ENCODE measurements around the gene PRMT9. TPM values are rescaled to one million over a fixed set of nuclear protein-coding genes. Genes with fewer than 3 reads are reported as not detected.

The PRMT9 gene
- total and polyA plus RNA-seq, 9 of the 15 experiments (the other 6 are each of a cell fraction or from before 2014, with no cell fraction given): 3.5 to 15.6 (median 7.2) TPM

GRCh38 chr4:147620315-147620714, 63.6 kb downstream of the PRMT9 start:
- Histone ChIP-seq H3K9me3 (replicated peaks; ENCODE audit: control insufficient read depth, insufficient read depth, low read depth, low read length) (no peaks in the 10 kb centered on the region), H3K79me2 (ENCODE audit: control insufficient read depth, insufficient read depth, low read length) (peaks cover 43% of the 10 kb centered on the region), H3K27me3 (ENCODE audit: control insufficient read depth in 2 of 2, insufficient read depth in 2 of 2, low read length in 2 of 2) (no peaks in the 10 kb centered on the region), H3K4me1 (replicated peaks in 1 of 2; ENCODE audit: control insufficient read depth in 2 of 2, insufficient read depth in 2 of 2, low read length in 2 of 2) (peaks cover 0 to 14% of the 10 kb centered on the region in 2 experiments; a peak in 2 of 5 replicates), H4K20me1 (replicated peaks; ENCODE audit: control insufficient read depth, insufficient read depth, low read length) (0 out of 2 replicates have a peak, but pooled peaks cover 6% of the 10 kb centered on the region), H3K4me2 (ENCODE audit: insufficient read depth, low read length) (peak overlapping the region; percentile 57), H3K4me3 (0 out of 2 replicates have a peak overlapping the region, but pooled peaks have one; percentile 6), H3K27ac (ENCODE audit: extremely low read depth, low read depth, low read length) (no peak overlapping the region), H3K36me3 (ENCODE audit: control insufficient read depth, insufficient read depth, low read length) (peaks cover 43% of the 10 kb centered on the region; the same call in 2 of the 3 replicates), H3K9me1 (ENCODE audit: control insufficient read depth, insufficient read depth, low read length) (no peaks in the 10 kb centered on the region), H2AFZ (ENCODE audit: low read depth, low read length) (no peak overlapping the region), H3K9ac (ENCODE audit: insufficient read depth in 1 of 2, low read depth in 2 of 2, low read length in 2 of 2) (no peak overlapping the region)
- in situ Hi-C loops (cut with MboI): no loop called here
- ATAC-seq (no peak), FAIRE-seq (no peak), DNase-seq (ENCODE audit: extremely low read depth in 1 of 4, low spot score in 3 of 4) (no peak)
- WGBS (ENCODE audit: insufficient coverage, low coverage, missing lambda C conversion rate): 47% methylated on average over 2 of the region's 2 CpGs
- no TSS peak for BruUV-seq (replicated peaks)
- intact Hi-C loops (cut with micrococcal nuclease): no loop called here
- ChIA-PET CTCF (ENCODE audit: low intra/inter-chr PET ratio) (no interaction called here), POLR2A (no interaction called here)
- TF ChIP-seq MCM5 (IDR thresholded peaks at IDR 0.05; ENCODE audit: low read depth) (no peak), TAF1 (IDR thresholded peaks at IDR 0.05; ENCODE audit: control insufficient read depth, extremely low read depth, insufficient read depth, low read length, severe bottlenecking) (no peak), GATAD2A (IDR thresholded peaks at IDR 0.05) (no peak)
- TF ChIP-seq, protein P1, sequence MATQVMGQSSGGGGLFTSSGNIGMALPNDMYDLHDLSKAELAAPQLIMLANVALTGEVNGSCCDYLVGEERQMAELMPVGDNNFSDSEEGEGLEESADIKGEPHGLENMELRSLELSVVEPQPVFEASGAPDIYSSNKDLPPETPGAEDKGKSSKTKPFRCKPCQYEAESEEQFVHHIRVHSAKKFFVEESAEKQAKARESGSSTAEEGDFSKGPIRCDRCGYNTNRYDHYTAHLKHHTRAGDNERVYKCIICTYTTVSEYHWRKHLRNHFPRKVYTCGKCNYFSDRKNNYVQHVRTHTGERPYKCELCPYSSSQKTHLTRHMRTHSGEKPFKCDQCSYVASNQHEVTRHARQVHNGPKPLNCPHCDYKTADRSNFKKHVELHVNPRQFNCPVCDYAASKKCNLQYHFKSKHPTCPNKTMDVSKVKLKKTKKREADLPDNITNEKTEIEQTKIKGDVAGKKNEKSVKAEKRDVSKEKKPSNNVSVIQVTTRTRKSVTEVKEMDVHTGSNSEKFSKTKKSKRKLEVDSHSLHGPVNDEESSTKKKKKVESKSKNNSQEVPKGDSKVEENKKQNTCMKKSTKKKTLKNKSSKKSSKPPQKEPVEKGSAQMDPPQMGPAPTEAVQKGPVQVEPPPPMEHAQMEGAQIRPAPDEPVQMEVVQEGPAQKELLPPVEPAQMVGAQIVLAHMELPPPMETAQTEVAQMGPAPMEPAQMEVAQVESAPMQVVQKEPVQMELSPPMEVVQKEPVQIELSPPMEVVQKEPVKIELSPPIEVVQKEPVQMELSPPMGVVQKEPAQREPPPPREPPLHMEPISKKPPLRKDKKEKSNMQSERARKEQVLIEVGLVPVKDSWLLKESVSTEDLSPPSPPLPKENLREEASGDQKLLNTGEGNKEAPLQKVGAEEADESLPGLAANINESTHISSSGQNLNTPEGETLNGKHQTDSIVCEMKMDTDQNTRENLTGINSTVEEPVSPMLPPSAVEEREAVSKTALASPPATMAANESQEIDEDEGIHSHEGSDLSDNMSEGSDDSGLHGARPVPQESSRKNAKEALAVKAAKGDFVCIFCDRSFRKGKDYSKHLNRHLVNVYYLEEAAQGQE (IDR thresholded peaks at IDR 0.05; ENCODE audit: borderline replicate concordance): no peak
- TF ChIP-seq, protein P1 (CRISPR knock-in tag; IDR thresholded peaks at IDR 0.05; ENCODE audit: low read depth): no peak
- TF ChIP-seq, protein P2, sequence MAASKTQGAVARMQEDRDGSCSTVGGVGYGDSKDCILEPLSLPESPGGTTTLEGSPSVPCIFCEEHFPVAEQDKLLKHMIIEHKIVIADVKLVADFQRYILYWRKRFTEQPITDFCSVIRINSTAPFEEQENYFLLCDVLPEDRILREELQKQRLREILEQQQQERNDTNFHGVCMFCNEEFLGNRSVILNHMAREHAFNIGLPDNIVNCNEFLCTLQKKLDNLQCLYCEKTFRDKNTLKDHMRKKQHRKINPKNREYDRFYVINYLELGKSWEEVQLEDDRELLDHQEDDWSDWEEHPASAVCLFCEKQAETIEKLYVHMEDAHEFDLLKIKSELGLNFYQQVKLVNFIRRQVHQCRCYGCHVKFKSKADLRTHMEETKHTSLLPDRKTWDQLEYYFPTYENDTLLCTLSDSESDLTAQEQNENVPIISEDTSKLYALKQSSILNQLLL (CRISPR knock-in tag; IDR thresholded peaks at IDR 0.05; ENCODE audit: borderline replicate concordance): no peak
- TF ChIP-seq, protein P3, sequence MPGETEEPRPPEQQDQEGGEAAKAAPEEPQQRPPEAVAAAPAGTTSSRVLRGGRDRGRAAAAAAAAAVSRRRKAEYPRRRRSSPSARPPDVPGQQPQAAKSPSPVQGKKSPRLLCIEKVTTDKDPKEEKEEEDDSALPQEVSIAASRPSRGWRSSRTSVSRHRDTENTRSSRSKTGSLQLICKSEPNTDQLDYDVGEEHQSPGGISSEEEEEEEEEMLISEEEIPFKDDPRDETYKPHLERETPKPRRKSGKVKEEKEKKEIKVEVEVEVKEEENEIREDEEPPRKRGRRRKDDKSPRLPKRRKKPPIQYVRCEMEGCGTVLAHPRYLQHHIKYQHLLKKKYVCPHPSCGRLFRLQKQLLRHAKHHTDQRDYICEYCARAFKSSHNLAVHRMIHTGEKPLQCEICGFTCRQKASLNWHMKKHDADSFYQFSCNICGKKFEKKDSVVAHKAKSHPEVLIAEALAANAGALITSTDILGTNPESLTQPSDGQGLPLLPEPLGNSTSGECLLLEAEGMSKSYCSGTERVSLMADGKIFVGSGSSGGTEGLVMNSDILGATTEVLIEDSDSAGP (CRISPR knock-in tag; IDR thresholded peaks at IDR 0.05): no peak
- TF ChIP-seq, protein P4, sequence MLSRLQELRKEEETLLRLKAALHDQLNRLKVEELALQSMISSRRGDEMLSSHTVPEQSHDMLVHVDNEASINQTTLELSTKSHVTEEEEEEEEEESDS (CRISPR knock-in tag; IDR thresholded peaks at IDR 0.05): no peak

Data from K562 (cell line).